BJ (cell line): ENCODE data around the gene TJP2. TPM values are rescaled to one million over a fixed set of nuclear protein-coding genes. Genes with fewer than 3 reads are reported as not detected.
"Not testable (repeated sequence)": the region's sequence is repeated elsewhere in the genome, so short reads cannot be mapped to it uniquely, and the experiment has no call there.

Experiments
- CTCF ChIA-PET: fragments of 350-600 bp; formaldehyde crosslinking; extraction: SDS; loops from one replicate; lab custom pipeline; 2021; ENCODE audit warnings: antibody characterized with exemption, inconsistent platforms; lab: Yijun Ruan, JAX
- POLR2A ChIA-PET: fragments of 300-600 bp; sonication (Branson Sonifier 250); formaldehyde crosslinking; extraction: SDS; loops from one replicate; lab custom pipeline; 2021; ENCODE audit warnings: antibody characterized with exemption; lab: Charles Lee
- DNase-seq: peaks from one replicate; pipeline ENCODE4 v3.0.0-alpha.2; 2011; ENCODE audit warnings: low read depth
- H3K27me3 ChIP-seq: 2 replicates; pipeline ENCODE4 v1.6.0; 2011; ENCODE audit warnings: low read length; ENCODE audit not compliant: control insufficient read depth, insufficient read depth
- H3K36me3 ChIP-seq: 2 replicates; pipeline ENCODE4 v1.5.1; 2011; ENCODE audit warnings: low read length; ENCODE audit not compliant: control insufficient read depth, insufficient read depth
- H3K4me3 ChIP-seq: 2 replicates; pipeline ENCODE4 v1.5.1; 2011; ENCODE audit warnings: low read depth, mild to moderate bottlenecking, control low read depth, low read length
- CTCF ChIP-seq: IDR thresholded peaks from 2 replicates; pipeline ENCODE4 v1.5.1; 2011; ENCODE audit warnings: low read depth, mild to moderate bottlenecking, control low read depth, inconsistent platforms, low read length, moderate library complexity; ENCODE audit not compliant: insufficient read depth
- polyA plus RNA-seq: library from polyadenylated mRNA; depleted of rRNA; stranded (reverse); fragments of >200 nt; gene quantifications from 2 replicates; pipeline ENCODE4 v1.2.3, GENCODE V29; 2011

Gene TJP2
- polyA plus RNA-seq, 1 experiment: 5.6 TPM

DNA sequence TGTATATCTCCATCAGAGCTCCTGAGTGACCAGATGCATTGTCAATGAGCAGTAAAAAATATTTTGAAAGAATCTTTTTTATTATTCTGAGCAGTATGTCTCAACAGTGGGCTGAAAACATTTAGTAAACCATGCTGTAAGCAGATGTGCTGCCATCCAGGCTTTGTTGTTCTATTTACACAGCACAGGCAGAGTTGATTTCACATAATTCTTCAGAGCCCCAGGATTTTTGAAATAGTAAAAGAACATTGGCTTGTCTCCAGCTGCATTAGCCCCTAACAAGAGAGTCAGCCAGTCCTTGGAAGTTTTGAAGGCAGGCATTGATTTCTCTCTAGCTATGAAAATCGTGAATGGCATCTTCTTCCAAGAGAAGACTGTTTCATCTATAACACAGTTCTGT lies 125.7 kb downstream of the TJP2 start:
- Histone ChIP-seq H3K4me3 (no peak overlapping the region), H3K27me3 (peaks cover 3% of the 10 kb centered on the region; the same call in 1 of the 2 replicates), H3K36me3 (no peaks in the 10 kb centered on the region)
- TF ChIP-seq CTCF: no peak
- no peak for DNase-seq
- CTCF ChIA-PET: no interaction called here
- POLR2A ChIA-PET: no interaction called here

DNA sequence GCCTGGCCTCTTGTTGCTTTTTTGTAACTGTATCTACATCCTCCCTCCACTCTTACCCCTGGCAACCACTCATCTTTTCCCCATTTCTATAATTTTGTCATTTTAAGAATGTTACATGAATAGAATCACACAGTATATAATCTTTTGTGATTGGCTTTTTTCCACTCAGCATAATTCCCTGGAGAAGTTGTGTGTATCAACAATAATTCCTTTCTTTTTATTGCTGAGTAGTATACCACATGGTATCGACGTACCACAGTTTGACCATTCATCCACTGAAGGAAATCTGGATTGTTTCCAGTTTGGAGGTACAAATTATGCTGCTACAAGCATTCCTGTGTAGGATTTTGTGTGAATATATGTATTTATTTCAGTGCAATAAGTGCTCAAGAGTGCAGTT lies 129.3 kb downstream of the TJP2 start:
- no peak overlapping the region for H3K4me3 ChIP-seq
- no peak for DNase-seq
- ChIA-PET POLR2A (no interaction called here), CTCF (no interaction called here)
- H3K36me3 ChIP-seq: no peaks in the 10 kb centered on the region
- H3K27me3 ChIP-seq: peaks cover 3% of the 10 kb centered on the region; the same call in 1 of the 2 replicates
- no peak for TF ChIP-seq CTCF

DNA sequence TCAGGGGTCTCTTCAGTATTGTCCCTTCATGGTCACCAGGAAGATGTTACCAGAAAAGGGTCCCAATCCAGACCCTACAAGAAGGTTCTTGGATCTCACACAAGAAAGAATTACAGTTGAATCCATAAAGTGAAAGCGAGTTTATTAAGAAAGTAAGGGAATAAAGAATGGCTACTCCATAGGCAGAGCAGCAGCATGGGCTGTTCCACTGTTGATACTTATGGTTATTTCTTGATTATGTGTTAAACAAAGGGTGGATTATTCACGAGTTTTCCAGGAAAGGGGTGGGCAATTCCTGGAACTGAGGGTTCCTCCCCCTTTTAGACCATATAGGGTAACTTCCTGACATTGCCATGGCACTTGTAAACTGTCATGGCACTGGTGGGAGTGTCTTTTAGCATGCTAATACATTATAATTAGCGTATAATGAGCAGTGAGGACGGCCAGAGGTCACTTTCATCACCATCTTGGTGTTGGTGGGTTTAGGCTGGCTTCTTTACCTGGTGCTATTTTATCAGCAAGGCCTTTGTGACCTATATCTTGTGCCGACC lies 132.9 kb downstream of the TJP2 start:
- H3K27me3 ChIP-seq, CTCF ChIA-PET, DNase-seq, H3K36me3 ChIP-seq, H3K4me3 ChIP-seq, POLR2A ChIA-PET: not testable (repeated sequence)

DNA sequence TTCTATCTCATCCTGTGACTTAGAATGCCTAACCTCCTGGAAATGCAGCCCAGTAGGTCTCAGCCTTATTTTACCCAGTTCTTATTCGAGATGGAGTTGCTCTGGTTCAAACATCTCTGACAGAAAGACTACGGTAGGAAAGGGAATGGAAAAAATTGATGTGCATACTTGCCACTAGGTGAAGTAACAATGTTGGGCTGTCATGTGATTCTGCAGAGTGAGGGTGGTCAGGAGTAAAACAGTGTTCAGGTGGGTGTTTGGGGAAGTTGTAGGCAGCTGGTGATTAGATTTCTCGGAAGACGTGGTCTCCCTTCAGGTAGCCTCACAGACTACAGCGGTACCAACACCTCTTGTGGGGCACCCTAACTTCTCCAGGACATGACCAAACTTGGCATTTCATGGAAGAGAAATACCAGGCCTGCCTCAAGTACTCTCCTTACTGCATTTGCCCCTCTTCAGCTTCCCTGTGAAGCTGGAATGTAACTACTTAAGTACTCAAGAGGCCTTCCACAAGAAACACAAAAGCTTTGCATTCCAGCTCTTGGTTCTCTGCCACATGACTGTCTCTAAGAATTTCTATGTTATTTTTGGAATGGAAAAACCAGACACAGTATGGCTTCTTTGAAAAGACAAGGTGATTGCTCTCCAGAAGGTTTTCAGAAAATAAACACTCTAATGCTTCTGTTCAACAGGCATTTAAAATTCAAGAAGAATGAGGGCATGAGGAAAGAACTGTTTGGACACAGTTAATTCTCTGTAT lies 133.5 kb downstream of the TJP2 start:
- no peak for TF ChIP-seq CTCF
- ChIA-PET CTCF (interaction anchor here (0.6 kb wide), 1 partner anchor 273 kb away, joined by 3 read pairs; no protein-coding TSS in a partner anchor), POLR2A (no interaction called here)
- 0 out of 2 replicates have a peak, but pooled peaks cover 2% of the 10 kb centered on the region for H3K27me3 ChIP-seq
- no peak overlapping the region for H3K4me3 ChIP-seq
- peak; percentile 21 for DNase-seq
- no peaks in the 10 kb centered on the region for H3K36me3 ChIP-seq

DNA sequence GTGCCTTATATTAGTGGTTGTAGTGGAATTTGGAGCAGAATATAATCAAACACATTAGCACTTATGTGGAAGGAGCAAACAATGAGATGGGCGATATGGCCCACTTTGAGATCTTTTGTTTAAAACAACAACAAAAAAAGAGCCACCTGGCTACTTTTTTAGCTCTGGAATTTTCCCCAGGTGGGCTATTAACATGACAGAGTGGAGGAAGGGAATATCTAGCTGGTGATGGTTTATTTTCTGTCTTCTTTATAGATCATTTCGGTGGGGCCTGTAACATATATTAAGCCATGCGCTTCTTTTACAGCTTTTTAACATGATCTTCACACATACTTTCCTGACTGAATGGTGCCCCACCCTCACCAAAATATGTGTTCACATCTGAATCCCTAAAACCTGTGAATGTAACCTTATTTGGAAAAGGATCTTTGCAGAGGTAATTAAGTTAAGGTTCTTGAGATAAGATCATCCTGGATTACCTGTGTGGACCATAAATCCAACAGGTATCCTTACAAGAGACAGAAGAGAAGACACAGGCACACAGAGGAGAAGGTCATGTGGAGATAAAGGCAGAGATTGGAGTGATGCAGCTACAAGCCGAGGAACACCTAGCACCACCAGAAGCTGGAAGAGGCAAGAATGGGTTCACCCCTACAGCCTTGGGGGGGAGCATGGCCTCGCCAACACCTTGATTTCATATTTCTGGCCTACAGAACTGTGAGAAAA lies 134.3 kb downstream of the TJP2 start:
- no peaks in the 10 kb centered on the region for H3K36me3 ChIP-seq
- DNase-seq: no peak
- 0 out of 2 replicates have a peak, but pooled peaks cover 2% of the 10 kb centered on the region for H3K27me3 ChIP-seq
- H3K4me3 ChIP-seq: no peak overlapping the region
- POLR2A ChIA-PET: no interaction called here
- CTCF ChIA-PET: interaction anchor here (0.6 kb wide), 1 partner anchor 273 kb away, joined by 3 read pairs; no protein-coding TSS in a partner anchor
- no peak for TF ChIP-seq CTCF
